ENCODE results near the gene IL1R2. TPM values are rescaled to one million over a fixed set of nuclear protein-coding genes. Genes with fewer than 3 reads are reported as not detected.

IL1R2 gene
- total RNA-seq, 2 donors from 2014 or later: 6.9 to 11.4 TPM

GRCh38 chr2:102029405-102029804 lies 37.6 kb downstream of the IL1R2 start:
- TF ChIP-seq CTCF (IDR thresholded peaks at IDR 0.05) (no peak), POLR2A (IDR thresholded peaks at IDR 0.05) (no peak), POLR2AphosphoS5 (IDR thresholded peaks at IDR 0.05) (no peak)
- Histone ChIP-seq H3K36me3 (no peaks in the 10 kb centered on the region), H3K4me1 (replicated peaks) (peaks cover 5% of the 10 kb centered on the region), H3K4me3 (no peak overlapping the region), H3K27ac (no peak overlapping the region), H3K9me3 (no peaks in the 10 kb centered on the region), H3K27me3 (replicated peaks; ENCODE audit: insufficient read depth) (no peaks in the 10 kb centered on the region)
- intact Hi-C loops (cut with DNase I): loop anchor here (5.0 to 10.0 kb wide), 2 partner anchors 33 to 325 kb away; partner anchors contain the start of gene IL18R1
- 97% methylated on average over 2 of the region's 2 CpGs for WGBS
- no peak for DNase-seq (ENCODE audit: low spot score)

GRCh38 chr2:102029952-102030351 lies 38.2 kb downstream of the IL1R2 start:
- H3K27ac ChIP-seq: no peak overlapping the region
- no peak overlapping the region for H3K4me3 ChIP-seq
- no peak for DNase-seq (ENCODE audit: low spot score)
- no peaks in the 10 kb centered on the region for H3K9me3 ChIP-seq
- H3K27me3 ChIP-seq (replicated peaks; ENCODE audit: insufficient read depth): no peaks in the 10 kb centered on the region
- peaks cover 5% of the 10 kb centered on the region for H3K4me1 ChIP-seq (replicated peaks)
- H3K36me3 ChIP-seq: no peaks in the 10 kb centered on the region
- no peak for TF ChIP-seq POLR2A (IDR thresholded peaks at IDR 0.05)
- TF ChIP-seq POLR2AphosphoS5 (IDR thresholded peaks at IDR 0.05): no peak
- TF ChIP-seq CTCF (IDR thresholded peaks at IDR 0.05): no peak
- intact Hi-C loops (cut with DNase I): loop anchor here (5.0 to 10.0 kb wide), 2 partner anchors 32 to 325 kb away; partner anchors contain the start of gene IL18R1

GRCh38 chr2:102030502-102030854 lies 38.7 kb downstream of the IL1R2 start:
- no peaks in the 10 kb centered on the region for H3K36me3 ChIP-seq
- H3K4me3 ChIP-seq: no peak overlapping the region
- TF ChIP-seq POLR2AphosphoS5 (IDR thresholded peaks at IDR 0.05): no peak
- TF ChIP-seq CTCF (IDR thresholded peaks at IDR 0.05): no peak
- H3K27me3 ChIP-seq (replicated peaks; ENCODE audit: insufficient read depth): no peaks in the 10 kb centered on the region
- no peak overlapping the region for H3K27ac ChIP-seq
- H3K9me3 ChIP-seq: no peaks in the 10 kb centered on the region
- H3K4me1 ChIP-seq (replicated peaks): peaks cover 5% of the 10 kb centered on the region
- no peak for DNase-seq (ENCODE audit: low spot score)
- intact Hi-C loops (cut with DNase I): no loop called here
- 84% methylated on average over 1 of the region's 1 CpG for WGBS

- TF ChIP-seq POLR2AphosphoS5 (IDR thresholded peaks at IDR 0.05) (no peak), CTCF (IDR thresholded peaks at IDR 0.05) (no peak), POLR2A (IDR thresholded peaks at IDR 0.05) (no peak)
- intact Hi-C loops (cut with DNase I): no loop called here
- no peak for DNase-seq (ENCODE audit: low spot score)
- Histone ChIP-seq H3K4me3 (no peak overlapping the region), H3K4me1 (replicated peaks) (peaks cover 5% of the 10 kb centered on the region), H3K27ac (no peak overlapping the region), H3K36me3 (no peaks in the 10 kb centered on the region), H3K9me3 (no peaks in the 10 kb centered on the region), H3K27me3 (replicated peaks; ENCODE audit: insufficient read depth) (no peaks in the 10 kb centered on the region)
- 86% methylated on average over 15 of the region's 15 CpGs for WGBS
These were observed 39.2 kb downstream of the IL1R2 start for GRCh38 chr2:102030855-102031527.

GRCh38 chr2:102032368-102033030 lies 40.7 kb downstream of the IL1R2 start:
- H3K4me1 ChIP-seq (replicated peaks): peaks cover 5% of the 10 kb centered on the region
- no peak for TF ChIP-seq CTCF (IDR thresholded peaks at IDR 0.05)
- WGBS: 44% methylated on average over 2 of the region's 2 CpGs
- intact Hi-C loops (cut with DNase I): no loop called here
- H3K4me3 ChIP-seq: no peak overlapping the region
- H3K36me3 ChIP-seq: no peaks in the 10 kb centered on the region
- H3K27ac ChIP-seq: peak overlapping the region; percentile 61 to 67
- no peaks in the 10 kb centered on the region for H3K9me3 ChIP-seq
- no peaks in the 10 kb centered on the region for H3K27me3 ChIP-seq (replicated peaks; ENCODE audit: insufficient read depth)
- no peak for DNase-seq (ENCODE audit: low spot score)

Measured in prostate gland (tissue), 2 donors.